Neural cell (in vitro differentiated cells): ENCODE measurements around the gene FHOD3. TPM values are rescaled to one million over a fixed set of nuclear protein-coding genes. Genes with fewer than 3 reads are reported as not detected.

ENCODE experiments used
- H2AFZ ChIP-seq: fragments of 200-600, 300-800 bp; sonication (generic), shearing (Covaris generic); 2 replicates; pipeline ENCODE4 v1.6.0; 2014; ENCODE audit warnings: low read depth, mild to moderate bottlenecking, antibody characterized with exemption, low read length, moderate library complexity
- H3F3A ChIP-seq: fragments of 200-600 bp; shearing (Covaris generic); 2 replicates; pipeline ENCODE4 v1.6.1; 2016; ENCODE audit warnings: mild to moderate bottlenecking, moderate library complexity, mixed read lengths, antibody characterized with exemption, low read length; ENCODE audit not compliant: insufficient read depth, poor library complexity, severe bottlenecking
- H3K27ac ChIP-seq: fragments of 200-600, 300-800 bp; sonication (generic), shearing (Covaris generic); 2 replicates; pipeline ENCODE4 v1.5.1; 2014; ENCODE audit warnings: mild to moderate bottlenecking, low read length, moderate library complexity
- H3K27me3 ChIP-seq: fragments of 300-800, 200-600 bp; sonication (generic), shearing (Covaris generic); 2 replicates; pipeline ENCODE4 v1.6.0; 2014; ENCODE audit warnings: mild to moderate bottlenecking, low read depth, low read length, moderate library complexity; ENCODE audit not compliant: insufficient read depth
- H3K36me3 ChIP-seq: fragments of 300-800, 200-600 bp; sonication (generic), shearing (Covaris generic); 2 replicates; pipeline ENCODE4 v1.5.1; 2014; ENCODE audit warnings: mild to moderate bottlenecking, antibody characterized with exemption, low read length, moderate library complexity; ENCODE audit not compliant: insufficient read depth
- H3K4me2 ChIP-seq: fragments of 300-800, 200-600 bp; sonication (generic), shearing (Covaris generic); 2 replicates; pipeline ENCODE4 v1.6.0; 2014; ENCODE audit warnings: mild to moderate bottlenecking, low read length
- H3K4me3 ChIP-seq: fragments of 300-800, 200-600 bp; sonication (generic), shearing (Covaris generic); 2 replicates; pipeline ENCODE4 v1.5.1; 2014; ENCODE audit warnings: mild to moderate bottlenecking, low read length, moderate library complexity
- H3K79me2 ChIP-seq: fragments of 200-600 bp; shearing (Covaris generic); replicated peaks from 2 replicates; pipeline ENCODE4 v1.6.0; 2014; ENCODE audit warnings: mild to moderate bottlenecking, low read length, moderate library complexity; ENCODE audit not compliant: insufficient read depth
- H3K9ac ChIP-seq: fragments of 300-800, 200-600 bp; sonication (generic), shearing (Covaris generic); 2 replicates; pipeline ENCODE4 v1.6.1; 2016; ENCODE audit warnings: mild to moderate bottlenecking, low read length, mixed read lengths
- H3K9me2 ChIP-seq: fragments of 200-600 bp; shearing (Covaris generic); 2 replicates; pipeline ENCODE4 v1.6.1; 2016; ENCODE audit warnings: mild to moderate bottlenecking, low read length, mixed read lengths; ENCODE audit not compliant: insufficient read depth
- H3K9me3 ChIP-seq: fragments of 200-600, 300-800 bp; sonication (generic), shearing (Covaris generic); 2 replicates; pipeline ENCODE4 v1.6.1; 2016; ENCODE audit warnings: mild to moderate bottlenecking, mixed run types, low read length, moderate library complexity, mixed read lengths
- H4K20me1 ChIP-seq: fragments of 200-600 bp; shearing (Covaris generic); 2 replicates; pipeline ENCODE4 v1.6.1; 2016; ENCODE audit warnings: mild to moderate bottlenecking, mixed run types; ENCODE audit not compliant: insufficient read depth
- EP300 ChIP-seq: fragments of 450-650 bp; conservative IDR thresholded peaks from 2 replicates; pipeline ENCODE4 v1.6.1; 2014; ENCODE audit warnings: antibody characterized with exemption, mild to moderate bottlenecking, moderate library complexity; ENCODE audit not compliant: poor library complexity, severe bottlenecking
- EZH2 ChIP-seq: fragments of 200-600, 300-800 bp; shearing (Covaris generic), sonication (generic); IDR thresholded peaks from 2 replicates; pipeline ENCODE4 v1.6.1; 2014; ENCODE audit warnings: antibody characterized with exemption, low read length, borderline replicate concordance, mild to moderate bottlenecking; ENCODE audit not compliant: insufficient read depth, poor library complexity, severe bottlenecking
- MXI1 ChIP-seq: fragments of 450-650 bp; conservative IDR thresholded peaks from 2 replicates; pipeline ENCODE4 v1.6.1; 2014; ENCODE audit warnings: antibody characterized with exemption, mild to moderate bottlenecking; ENCODE audit not compliant: poor library complexity, severe bottlenecking
- POLR2AphosphoS5 ChIP-seq: IDR thresholded peaks from 2 replicates; pipeline ENCODE4 v1.6.1; 2012
- SMC3 ChIP-seq: fragments of 450-650 bp; conservative IDR thresholded peaks from 2 replicates; pipeline ENCODE4 v1.6.1; 2014; ENCODE audit warnings: antibody characterized with exemption, mild to moderate bottlenecking, moderate library complexity; ENCODE audit not compliant: poor library complexity
- TAF1 ChIP-seq: IDR thresholded peaks from 2 replicates; pipeline ENCODE4 v1.6.1; 2012; ENCODE audit warnings: low read depth
- polyA plus RNA-seq: library from polyadenylated mRNA; depleted of rRNA; stranded (reverse); fragments of >200 nt; gene quantifications from 2 replicates; pipeline ENCODE4 v1.2.3, GENCODE V29; 2014
- TF ChIP-seq, protein P1 (sequence below): IDR thresholded peaks from 2 replicates; pipeline ENCODE4 v1.6.1; 2012; ENCODE audit warnings: borderline replicate concordance
- TF ChIP-seq, protein P2 (sequence below): fragments of 450-650 bp; IDR thresholded peaks from 2 replicates; pipeline ENCODE4 v1.5.1; 2014; ENCODE audit warnings: antibody characterized with exemption, mild to moderate bottlenecking, moderate library complexity; ENCODE audit not compliant: poor library complexity, severe bottlenecking

The FHOD3 gene
- polyA plus RNA-seq, 1 donor from 2014 or later = 19.4 TPM

GRCh38 chr18:36532394-36532793, 234.9 kb downstream of the FHOD3 start:
- Histone ChIP-seq H4K20me1 (no peaks in the 10 kb centered on the region), H3K9ac (no peak overlapping the region), H3K4me3 (no peak overlapping the region), H3F3A (no peaks in the 10 kb centered on the region), H3K27ac (no peak overlapping the region), H3K36me3 (no peaks in the 10 kb centered on the region), H3K9me3 (no peaks in the 10 kb centered on the region), H3K79me2 (no peaks in the 10 kb centered on the region), H3K9me2 (no peaks in the 10 kb centered on the region), H3K4me2 (no peak overlapping the region), H3K27me3 (no peaks in the 10 kb centered on the region), H2AFZ (no peak overlapping the region)
- no peak for TF ChIP-seq EZH2
- TF ChIP-seq, protein P1, sequence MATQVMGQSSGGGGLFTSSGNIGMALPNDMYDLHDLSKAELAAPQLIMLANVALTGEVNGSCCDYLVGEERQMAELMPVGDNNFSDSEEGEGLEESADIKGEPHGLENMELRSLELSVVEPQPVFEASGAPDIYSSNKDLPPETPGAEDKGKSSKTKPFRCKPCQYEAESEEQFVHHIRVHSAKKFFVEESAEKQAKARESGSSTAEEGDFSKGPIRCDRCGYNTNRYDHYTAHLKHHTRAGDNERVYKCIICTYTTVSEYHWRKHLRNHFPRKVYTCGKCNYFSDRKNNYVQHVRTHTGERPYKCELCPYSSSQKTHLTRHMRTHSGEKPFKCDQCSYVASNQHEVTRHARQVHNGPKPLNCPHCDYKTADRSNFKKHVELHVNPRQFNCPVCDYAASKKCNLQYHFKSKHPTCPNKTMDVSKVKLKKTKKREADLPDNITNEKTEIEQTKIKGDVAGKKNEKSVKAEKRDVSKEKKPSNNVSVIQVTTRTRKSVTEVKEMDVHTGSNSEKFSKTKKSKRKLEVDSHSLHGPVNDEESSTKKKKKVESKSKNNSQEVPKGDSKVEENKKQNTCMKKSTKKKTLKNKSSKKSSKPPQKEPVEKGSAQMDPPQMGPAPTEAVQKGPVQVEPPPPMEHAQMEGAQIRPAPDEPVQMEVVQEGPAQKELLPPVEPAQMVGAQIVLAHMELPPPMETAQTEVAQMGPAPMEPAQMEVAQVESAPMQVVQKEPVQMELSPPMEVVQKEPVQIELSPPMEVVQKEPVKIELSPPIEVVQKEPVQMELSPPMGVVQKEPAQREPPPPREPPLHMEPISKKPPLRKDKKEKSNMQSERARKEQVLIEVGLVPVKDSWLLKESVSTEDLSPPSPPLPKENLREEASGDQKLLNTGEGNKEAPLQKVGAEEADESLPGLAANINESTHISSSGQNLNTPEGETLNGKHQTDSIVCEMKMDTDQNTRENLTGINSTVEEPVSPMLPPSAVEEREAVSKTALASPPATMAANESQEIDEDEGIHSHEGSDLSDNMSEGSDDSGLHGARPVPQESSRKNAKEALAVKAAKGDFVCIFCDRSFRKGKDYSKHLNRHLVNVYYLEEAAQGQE = no peak

DNA sequence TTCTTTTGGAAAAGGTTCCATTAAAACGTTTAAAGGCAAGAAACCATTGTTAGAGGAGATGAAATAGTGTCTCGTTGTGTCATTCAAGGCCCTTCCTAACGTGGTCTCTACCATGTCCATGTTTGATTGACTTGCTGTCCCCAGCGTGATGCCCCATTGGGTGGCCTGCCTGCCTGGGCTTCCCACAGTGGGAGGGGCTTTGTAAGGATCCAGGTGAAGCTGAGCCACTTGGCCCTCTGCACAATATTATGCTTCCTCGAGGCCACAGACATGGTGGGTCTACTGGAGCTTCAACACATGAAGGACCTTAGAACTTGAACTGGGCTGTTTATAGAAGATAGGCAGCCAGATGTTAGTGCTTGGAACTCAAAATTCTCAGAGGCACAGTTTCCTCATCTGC, 235.3 kb downstream of the FHOD3 start:
- no peak overlapping the region for H3K4me2 ChIP-seq
- H3K9me2 ChIP-seq = no peaks in the 10 kb centered on the region
- no peaks in the 10 kb centered on the region for H3K79me2 ChIP-seq
- no peaks in the 10 kb centered on the region for H3K27me3 ChIP-seq
- H3F3A ChIP-seq = no peaks in the 10 kb centered on the region
- no peak overlapping the region for H3K9ac ChIP-seq
- no peaks in the 10 kb centered on the region for H3K9me3 ChIP-seq
- H3K27ac ChIP-seq = no peak overlapping the region
- no peak overlapping the region for H2AFZ ChIP-seq
- H4K20me1 ChIP-seq = no peaks in the 10 kb centered on the region
- no peak overlapping the region for H3K4me3 ChIP-seq
- TF ChIP-seq, protein P2, sequence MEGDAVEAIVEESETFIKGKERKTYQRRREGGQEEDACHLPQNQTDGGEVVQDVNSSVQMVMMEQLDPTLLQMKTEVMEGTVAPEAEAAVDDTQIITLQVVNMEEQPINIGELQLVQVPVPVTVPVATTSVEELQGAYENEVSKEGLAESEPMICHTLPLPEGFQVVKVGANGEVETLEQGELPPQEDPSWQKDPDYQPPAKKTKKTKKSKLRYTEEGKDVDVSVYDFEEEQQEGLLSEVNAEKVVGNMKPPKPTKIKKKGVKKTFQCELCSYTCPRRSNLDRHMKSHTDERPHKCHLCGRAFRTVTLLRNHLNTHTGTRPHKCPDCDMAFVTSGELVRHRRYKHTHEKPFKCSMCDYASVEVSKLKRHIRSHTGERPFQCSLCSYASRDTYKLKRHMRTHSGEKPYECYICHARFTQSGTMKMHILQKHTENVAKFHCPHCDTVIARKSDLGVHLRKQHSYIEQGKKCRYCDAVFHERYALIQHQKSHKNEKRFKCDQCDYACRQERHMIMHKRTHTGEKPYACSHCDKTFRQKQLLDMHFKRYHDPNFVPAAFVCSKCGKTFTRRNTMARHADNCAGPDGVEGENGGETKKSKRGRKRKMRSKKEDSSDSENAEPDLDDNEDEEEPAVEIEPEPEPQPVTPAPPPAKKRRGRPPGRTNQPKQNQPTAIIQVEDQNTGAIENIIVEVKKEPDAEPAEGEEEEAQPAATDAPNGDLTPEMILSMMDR = no peak
- TF ChIP-seq EZH2 = no peak
- TF ChIP-seq TAF1 = no peak
- no peak for TF ChIP-seq SMC3
- TF ChIP-seq, protein P1 = no peak
- no peak for TF ChIP-seq EP300
- no peak for TF ChIP-seq MXI1
- no peak for TF ChIP-seq POLR2AphosphoS5
- no peaks in the 10 kb centered on the region for H3K36me3 ChIP-seq
